K562 (cell line): ENCODE results near the gene HOXD13. TPM values are rescaled to one million over a fixed set of nuclear protein-coding genes. Genes with fewer than 3 reads are reported as not detected.

Source experiments
- ATAC-seq: fragments of 200-7000 bp; cut with Tn5 transposase; 3 replicates; pipeline ENCODE4 v1.9.1; 2020; ENCODE audit warnings: moderate library complexity
- BruUV-seq: library from RNA; stranded (reverse); fragments of 400-500 nt; replicated peaks from 2 replicates; lab custom pipeline; 2021; lab: Mats Ljungman, UMichigan
- CTCF ChIA-PET: fragments of 300-600 bp; formaldehyde crosslinking; extraction: SDS; loops from one replicate; lab custom pipeline; 2021; ENCODE audit warnings: low intra/inter-chr PET ratio; lab: Yijun Ruan, JAX
- POLR2A ChIA-PET: fragments of 300-600, 350-650 bp; sonication (Branson Sonifier 250); formaldehyde crosslinking; extraction: SDS; loops from one replicate; lab custom pipeline; 2021; ENCODE audit warnings: antibody characterized with exemption, inconsistent platforms; lab: Yijun Ruan, JAX
- DNase-seq, 4 experiments: peaks; one replicate each; pipeline versions ENCODE4 v3.0.0 to v3.0.0-alpha.2; 2011 to 2018; ENCODE audit warnings: low spot score in 3 of 4, mixed read lengths in 3 of 4; ENCODE audit errors: extremely low read depth in 1 of 4
- FAIRE-seq: peaks from 2 replicates; lab custom pipeline; 2011; peaks lifted over from hg19 to GRCh38; lab: Jason Lieb, UNC
- H2AFZ ChIP-seq: 2 replicates; pipeline ENCODE4 v1.6.0; 2011; ENCODE audit warnings: low read depth, low read length, control low read depth, inconsistent platforms
- H3K27ac ChIP-seq: fragments of 200-600 bp; 3 replicates; pipeline ENCODE4 v1.8.0; 2011; ENCODE audit warnings: low read depth, mild to moderate bottlenecking, control low read depth, inconsistent platforms, low read length, moderate library complexity, mixed read lengths; ENCODE audit errors: extremely low read depth
- H3K27me3 ChIP-seq, 2 experiments: fragments of 300-600 bp in 1 of 2; 2 replicates in 1 of 2; 3 replicates in 1 of 2; pipeline versions ENCODE4 v1.6.0 to v1.8.0; 2011; ENCODE audit warnings: inconsistent platforms in 2 of 2, low read length in 2 of 2, mild to moderate bottlenecking in 1 of 2, mixed read lengths in 1 of 2, moderate library complexity in 1 of 2; ENCODE audit not compliant: control insufficient read depth in 2 of 2, insufficient read depth in 2 of 2
- H3K36me3 ChIP-seq: fragments of 300-600 bp; 3 replicates; pipeline ENCODE4 v1.8.0; 2011; ENCODE audit warnings: mild to moderate bottlenecking, low read length, inconsistent platforms; ENCODE audit not compliant: control insufficient read depth, insufficient read depth
- H3K4me1 ChIP-seq, 2 experiments: fragments of 200-600 bp in 1 of 2; replicated peaks in 1 of 2; 2 replicates in 1 of 2; 3 replicates in 1 of 2; pipeline versions ENCODE4 v1.5.1 to v1.8.0; 2011; ENCODE audit warnings: inconsistent platforms in 2 of 2, low read length in 2 of 2, mild to moderate bottlenecking in 1 of 2, mixed read lengths in 1 of 2, moderate library complexity in 1 of 2; ENCODE audit not compliant: control insufficient read depth in 2 of 2, insufficient read depth in 2 of 2
- H3K4me2 ChIP-seq: 2 replicates; pipeline ENCODE4 v1.6.1; 2011; ENCODE audit warnings: low read length, control low read depth, inconsistent platforms, mixed read lengths; ENCODE audit not compliant: insufficient read depth
- H3K4me3 ChIP-seq: fragments of 200-600 bp; sonication (generic), shearing (Covaris generic); 2 replicates; pipeline ENCODE4 v1.5.1; 2016; ENCODE audit warnings: control low read depth, inconsistent platforms
- H3K79me2 ChIP-seq: fragments of 200-600 bp; 3 replicates; pipeline ENCODE4 v1.8.0; 2011; ENCODE audit warnings: low read length, inconsistent platforms; ENCODE audit not compliant: control insufficient read depth, insufficient read depth
- H3K9ac ChIP-seq, 2 experiments: 2 replicates each; pipeline versions ENCODE4 v1.6.0 to v1.6.1; 2011; ENCODE audit warnings: low read depth in 2 of 2, low read length in 2 of 2, control low read depth in 1 of 2, inconsistent platforms in 1 of 2, mild to moderate bottlenecking in 1 of 2, mixed read lengths in 1 of 2; ENCODE audit not compliant: insufficient read depth in 1 of 2
- H3K9me1 ChIP-seq: one replicate; pipeline ENCODE4 v1.6.0; 2011; ENCODE audit warnings: inconsistent platforms, mild to moderate bottlenecking, low read length, moderate library complexity; ENCODE audit not compliant: control insufficient read depth, insufficient read depth
- H3K9me3 ChIP-seq: replicated peaks from 2 replicates; pipeline ENCODE4 v1.5.1; 2011; ENCODE audit warnings: low read depth, low read length, inconsistent platforms; ENCODE audit not compliant: control insufficient read depth, insufficient read depth
- H4K20me1 ChIP-seq: replicated peaks from 2 replicates; pipeline ENCODE4 v1.6.1; 2011; ENCODE audit warnings: low read length, inconsistent platforms, mixed read lengths; ENCODE audit not compliant: control insufficient read depth, insufficient read depth
- BRF1 ChIP-seq: IDR thresholded peaks from 3 replicates; pipeline ENCODE4 v1.6.1; 2011; ENCODE audit warnings: borderline replicate concordance, mild to moderate bottlenecking; ENCODE audit not compliant: insufficient read length; ENCODE audit errors: extremely low read depth
- CEBPB ChIP-seq: fragments of 450-650 bp; IDR thresholded peaks from 2 replicates; pipeline ENCODE4 v1.6.1; 2016; ENCODE audit warnings: missing genetic modification characterization, missing compliant biosample characterization
- ERF ChIP-seq: fragments of 450-650 bp; formaldehyde crosslinking; IDR thresholded peaks from 2 replicates; pipeline ENCODE4 v1.4.0; 2020; ENCODE audit warnings: mild to moderate bottlenecking, mixed read lengths
- FIP1L1 ChIP-seq: fragments of 200-400 bp; formaldehyde crosslinking; IDR thresholded peaks from 2 replicates; pipeline ENCODE4 v1.6.1; 2018; ENCODE audit warnings: mild to moderate bottlenecking, low read depth, low read length; ENCODE audit not compliant: poor library complexity, severe bottlenecking
- MTA2 ChIP-seq: fragments of 450-650 bp; IDR thresholded peaks from 2 replicates; pipeline ENCODE4 v1.6.1; 2016; ENCODE audit warnings: low read depth
- NFXL1 ChIP-seq: fragments of 450-650 bp; formaldehyde crosslinking; IDR thresholded peaks from 2 replicates; pipeline ENCODE4 v1.4.0; 2021; ENCODE audit warnings: mild to moderate bottlenecking
- TOE1 ChIP-seq, 2 experiments: fragments of 450-650 bp in 1 of 2; sonication (generic) in 1 of 2; formaldehyde crosslinking in 1 of 2; IDR thresholded peaks; 2 replicates each; pipeline versions ENCODE4 v1.7.1 to v1.8.0; 2016 to 2022; ENCODE audit warnings: borderline replicate concordance in 2 of 2, mild to moderate bottlenecking in 2 of 2, antibody characterized with exemption in 1 of 2, inconsistent platforms in 1 of 2, low read depth in 1 of 2, missing genetic modification reagents in 1 of 2, moderate library complexity in 1 of 2
- ZNF311 ChIP-seq: fragments of 250-450 bp; sonication (Bioruptor Pico); IDR thresholded peaks from 2 replicates; pipeline ENCODE4 v1.4.0; 2020; ENCODE audit warnings: mild to moderate bottlenecking, moderate library complexity
- ZNF764 ChIP-seq: fragments of 250-450 bp; sonication (Bioruptor Pico); IDR thresholded peaks from 2 replicates; pipeline ENCODE4 v1.4.0; 2020; ENCODE audit warnings: low read depth, mild to moderate bottlenecking, moderate library complexity
- WGBS: fragments of 100-300 bp; shearing (Covaris generic); methylation state at CpG from one replicate; pipeline ENCODE4 v1.1.6; 2016; ENCODE audit warnings: low coverage, mixed read lengths; ENCODE audit not compliant: insufficient coverage; ENCODE audit errors: missing lambda C conversion rate; 5-methylcytosine and 5-hydroxymethylcytosine counted together
- in situ Hi-C: fragments of 300-500 bp; cut with MboI; formaldehyde crosslinking; loops from 4 replicates; pipeline ENCODE4 v1.15.0; 2018; ENCODE audit warnings: inconsistent platforms, mixed read lengths
- intact Hi-C: fragments of 100-400 bp; cut with micrococcal nuclease; formaldehyde crosslinking; loops from 2 replicates; pipeline ENCODE4 v1.14.2; 2022
- polyA plus RNA-seq, 8 experiments: library from polyadenylated mRNA; depleted of rRNA in 4 of 8; stranded (reverse) in 5 of 8; unstranded in 3 of 8; fragments of >200 nt; fragmentation: Nextera tagmentation in 2 of 8; fragmentation: Illumina TruSeq in 1 of 8; extraction: Ambion mirVana in 2 of 8; extraction: Trizol in 1 of 8; gene quantifications; 2 replicates each; pipeline versions ENCODE4 v1.2.1 to v1.2.3, GENCODE V29; 2011 to 2014; ENCODE audit warnings: inconsistent platforms in 1 of 8, missing spikeins in 1 of 8
- total RNA-seq, 7 experiments: library from RNA; depleted of rRNA in 6 of 7; stranded (reverse); fragments of >200 nt in 6 of 7; fragmentation: Illumina TruSeq in 2 of 7; extraction: Trizol in 2 of 7; gene quantifications; 2 replicates each; pipeline versions ENCODE4 v1.2.1 to v1.2.3, GENCODE V29; 2011 to 2021; ENCODE audit warnings: low replicate concordance in 1 of 7
- TF ChIP-seq, protein P1 (sequence below): fragments of 450-650 bp; formaldehyde crosslinking; IDR thresholded peaks from 2 replicates; pipeline ENCODE4 v1.4.0; 2022; ENCODE audit warnings: missing genetic modification characterization

Gene HOXD13
- total and polyA plus RNA-seq, 9 of the 15 experiments (the other 6 are each of a cell fraction or from before 2014, with no cell fraction given): 0.03 to 0.04 TPM; not detected in 7

GRCh38 chr2:176067589-176068418 is 24.7 kb upstream of the HOXD13 start:
- DNase-seq: no peak
- Histone ChIP-seq H3K27ac (no peak overlapping the region), H3K79me2 (no peaks in the 10 kb centered on the region), H3K4me1 (peaks cover 0 to 24% of the 10 kb centered on the region in 2 experiments; a peak in 2 of 5 replicates)
- in situ Hi-C loops: no loop called here
- 36% methylated on average over 34 of the region's 38 CpGs for WGBS
- peak; percentile 54 for ATAC-seq
- peak; percentile 23; the same call in 1 of the 2 replicates for TF ChIP-seq CEBPB
- TF ChIP-seq BRF1: no peak
- TF ChIP-seq, all 486 proteins: peak for 1
- Histone ChIP-seq H3K4me3 (no peak overlapping the region), H3K9ac (no peak overlapping the region), H3K27me3 (peaks cover 63% of the 10 kb centered on the region in 2 experiments), H3K9me3 (no peaks in the 10 kb centered on the region), H2AFZ (peak overlapping the region; percentile 73; the same call in 1 of the 2 replicates), H4K20me1 (no peaks in the 10 kb centered on the region; the same call in 1 of the 2 replicates), H3K36me3 (no peaks in the 10 kb centered on the region), H3K4me2 (0 out of 2 replicates have a peak overlapping the region, but pooled peaks have one; percentile 53), H3K9me1 (peaks cover 3% of the 10 kb centered on the region)
- intact Hi-C loops: no loop called here
- CTCF ChIA-PET: no interaction called here
- FAIRE-seq: no peak
- BruUV-seq: no TSS peak
- POLR2A ChIA-PET: no interaction called here

DNA sequence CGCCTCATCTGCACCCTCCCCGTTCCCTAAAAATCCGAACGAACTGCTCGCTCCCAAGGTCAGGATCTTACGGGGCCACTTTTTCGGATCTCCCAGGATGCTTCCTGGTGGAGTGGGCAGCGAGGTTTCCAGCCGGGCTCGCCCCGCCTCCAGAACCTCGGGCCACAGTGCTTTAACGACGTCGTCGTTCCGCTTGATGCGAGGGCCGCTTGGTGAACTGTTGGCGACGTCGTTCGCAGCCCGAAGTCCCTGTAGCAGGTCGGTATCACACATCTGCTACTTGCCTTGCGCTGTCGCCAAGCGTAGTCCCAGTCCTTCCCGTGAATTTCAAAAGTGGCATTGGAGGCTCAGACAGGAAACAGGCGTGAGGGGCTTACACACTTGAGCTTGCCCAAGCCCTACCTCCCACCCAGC is 24.1 kb upstream of the HOXD13 start:
- Histone ChIP-seq H3K9me3 (no peaks in the 10 kb centered on the region), H3K9me1 (peaks cover 3% of the 10 kb centered on the region), H2AFZ (no peak overlapping the region), H3K4me3 (no peak overlapping the region), H3K9ac (no peak overlapping the region), H3K4me1 (peaks cover 0 to 27% of the 10 kb centered on the region in 2 experiments; a peak in 2 of 5 replicates), H3K36me3 (no peaks in the 10 kb centered on the region), H3K4me2 (no peak overlapping the region; the same call in 1 of the 2 replicates), H3K27ac (no peak overlapping the region), H3K79me2 (no peaks in the 10 kb centered on the region), H4K20me1 (no peaks in the 10 kb centered on the region; the same call in 1 of the 2 replicates), H3K27me3 (peaks cover 69% of the 10 kb centered on the region in 2 experiments)
- intact Hi-C loops: no loop called here
- FAIRE-seq (no peak), ATAC-seq (no peak), DNase-seq (no peak)
- POLR2A ChIA-PET: no interaction called here
- in situ Hi-C loops: no loop called here
- TF ChIP-seq ZNF311 (no peak), TOE1 (IDR thresholded peaks at IDR 0.05; ENCODE audit: borderline replicate concordance) (no peak), TOE1 (CRISPR knock-in tag; IDR thresholded peaks at IDR 0.05; ENCODE audit: borderline replicate concordance, low read depth) (no peak), MTA2 (no peak), NFXL1 (CRISPR knock-in tag) (no peak), ZNF764 (no peak), ERF (CRISPR knock-in tag) (no peak), FIP1L1 (no peak)
- TF ChIP-seq, protein P1, sequence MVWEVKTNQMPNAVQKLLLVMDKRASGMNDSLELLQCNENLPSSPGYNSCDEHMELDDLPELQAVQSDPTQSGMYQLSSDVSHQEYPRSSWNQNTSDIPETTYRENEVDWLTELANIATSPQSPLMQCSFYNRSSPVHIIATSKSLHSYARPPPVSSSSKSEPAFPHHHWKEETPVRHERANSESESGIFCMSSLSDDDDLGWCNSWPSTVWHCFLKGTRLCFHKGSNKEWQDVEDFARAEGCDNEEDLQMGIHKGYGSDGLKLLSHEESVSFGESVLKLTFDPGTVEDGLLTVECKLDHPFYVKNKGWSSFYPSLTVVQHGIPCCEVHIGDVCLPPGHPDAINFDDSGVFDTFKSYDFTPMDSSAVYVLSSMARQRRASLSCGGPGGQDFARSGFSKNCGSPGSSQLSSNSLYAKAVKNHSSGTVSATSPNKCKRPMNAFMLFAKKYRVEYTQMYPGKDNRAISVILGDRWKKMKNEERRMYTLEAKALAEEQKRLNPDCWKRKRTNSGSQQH (CRISPR knock-in tag): no peak
- CTCF ChIA-PET: no interaction called here
- WGBS: 18% methylated on average over 23 of the region's 30 CpGs
- no TSS peak for BruUV-seq
